CD4-positive, alpha-beta memory T cell (primary cell): ENCODE data around the gene TBC1D21. TPM values are rescaled to one million over a fixed set of nuclear protein-coding genes. Genes with fewer than 3 reads are reported as not detected.

Experiments
- CTCF ChIA-PET: fragments of 350-600 bp; sonication (Branson Sonifier 250); formaldehyde crosslinking; loops from one replicate; lab custom pipeline; 2021; ENCODE audit warnings: inconsistent platforms; ENCODE audit not compliant: partially characterized antibody; lab: Charles Lee
- POLR2A ChIA-PET: fragments of 350-600 bp; sonication (Branson Sonifier 250); formaldehyde crosslinking; loops from one replicate; lab custom pipeline; 2021; ENCODE audit not compliant: partially characterized antibody; lab: Charles Lee
- DNase-seq, 5 donors: peaks; one replicate each; pipeline versions ENCODE4 v3.0.0 to v3.0.0-alpha.2; 2020 to 2022; ENCODE audit warnings: mixed read lengths in 1 of 5
- H3K27ac ChIP-seq: one replicate; pipeline ENCODE4 v1.7.0; 2013; ENCODE audit warnings: low read depth, low read length
- H3K27me3 ChIP-seq: 2 replicates; pipeline ENCODE4 v1.7.0; 2013; ENCODE audit warnings: mild to moderate bottlenecking, low read length, moderate library complexity; ENCODE audit not compliant: insufficient read depth
- H3K36me3 ChIP-seq: 2 replicates; pipeline ENCODE4 v1.7.0; 2013; ENCODE audit warnings: mild to moderate bottlenecking, low read length, moderate library complexity; ENCODE audit not compliant: insufficient read depth
- H3K4me1 ChIP-seq: 2 replicates; pipeline ENCODE4 v1.7.0; 2013; ENCODE audit warnings: mild to moderate bottlenecking, low read length, moderate library complexity; ENCODE audit not compliant: insufficient read depth
- H3K4me3 ChIP-seq, 2 donors: one replicate each; pipeline ENCODE4 v1.7.0; 2013; ENCODE audit warnings: low read length in 2 of 2, mild to moderate bottlenecking in 1 of 2
- H3K9me3 ChIP-seq, 2 donors: one replicate each; pipeline ENCODE4 v1.7.0; 2013; ENCODE audit warnings: low read length in 2 of 2, control low read depth in 1 of 2; ENCODE audit not compliant: control insufficient read depth in 1 of 2
- H3K27ac Mint-ChIP-seq, 7 donors: one replicate each; pipeline ENCODE4 v1.8.0; 2020 to 2021; ENCODE audit warnings: mixed read lengths in 7 of 7, mild to moderate bottlenecking in 6 of 7, inconsistent platforms in 3 of 7, moderate library complexity in 3 of 7
- H3K27me3 Mint-ChIP-seq, 2 donors: one replicate each; pipeline ENCODE4 v1.8.0; 2020 to 2021; ENCODE audit warnings: mixed read lengths in 2 of 2
- H3K36me3 Mint-ChIP-seq, 2 donors: one replicate each; pipeline ENCODE4 v1.8.0; 2020 to 2021; ENCODE audit warnings: mixed read lengths in 2 of 2, inconsistent platforms in 1 of 2, mild to moderate bottlenecking in 1 of 2
- H3K4me1 Mint-ChIP-seq, 4 donors: one replicate each; pipeline ENCODE4 v1.8.0; 2020 to 2021; ENCODE audit warnings: mixed read lengths in 4 of 4, mild to moderate bottlenecking in 1 of 4
- H3K4me3 Mint-ChIP-seq, 8 donors: one replicate each; pipeline ENCODE4 v1.8.0; 2020 to 2021; ENCODE audit warnings: mixed read lengths in 8 of 8, mild to moderate bottlenecking in 7 of 8, moderate library complexity in 6 of 8, inconsistent platforms in 3 of 8
- H3K9me3 Mint-ChIP-seq, 8 donors: one replicate each; pipeline ENCODE4 v1.8.0; 2020 to 2021; ENCODE audit warnings: mixed read lengths in 8 of 8, mild to moderate bottlenecking in 5 of 8, inconsistent platforms in 3 of 8, moderate library complexity in 1 of 8
- intact Hi-C: fragments of 100-400 bp; cut with micrococcal nuclease; formaldehyde crosslinking; loops from one replicate; pipeline ENCODE4 v1.15.1; 2023
- polyA plus RNA-seq, 2 donors: library from polyadenylated mRNA; unstranded; fragments of 300-500 nt; fragmentation: Illumina TruSeq; gene quantifications; one replicate each; pipeline ENCODE4 v1.2.3, GENCODE V29; 2021
- total RNA-seq, 2 experiments: library from RNA; stranded (reverse); gene quantifications; one replicate each; pipeline ENCODE4 v1.2.3, GENCODE V29; 2021

TBC1D21 gene
- total and polyA plus RNA-seq, 4 experiments from 2014 or later = not detected

DNA sequence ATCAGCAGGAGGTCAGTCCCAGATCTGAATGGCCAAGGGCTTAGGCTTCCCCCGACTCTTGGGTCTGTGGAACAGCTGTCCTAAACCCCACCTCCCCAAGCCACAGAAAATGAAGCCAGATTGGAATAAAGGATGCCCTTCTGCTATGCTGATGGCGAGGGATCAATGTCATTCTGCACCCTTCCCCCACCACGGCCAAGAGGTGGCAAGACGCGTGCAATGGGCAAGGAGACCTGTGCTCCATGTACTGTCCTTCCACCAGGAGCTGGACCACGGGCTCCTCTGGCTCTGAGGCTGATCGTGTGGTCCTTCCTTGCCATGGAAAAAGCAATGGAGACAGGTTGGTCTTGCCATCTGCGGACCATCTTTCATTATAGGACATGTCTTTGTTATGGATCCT is 32.6 kb upstream of the TBC1D21 start:
- CTCF ChIA-PET = no interaction called here
- POLR2A ChIA-PET = no interaction called here
- Histone ChIP-seq H3K36me3 (no peaks in the 10 kb centered on the region), H3K4me3 (no peak overlapping the region), H3K27ac (no peak overlapping the region), H3K27me3 (no peaks in the 10 kb centered on the region), H3K4me1 (no peaks in the 10 kb centered on the region), H3K9me3 (no peaks in the 10 kb centered on the region)
- peaks cover 16 to 32% of the 10 kb centered on the region in 2 donors for H3K27me3 Mint-ChIP-seq
- peaks cover 0 to 3% (median 0%) of the 10 kb centered on the region in 8 donors for H3K9me3 Mint-ChIP-seq
- DNase-seq = no peak
- H3K36me3 Mint-ChIP-seq = no peaks in the 10 kb centered on the region
- no peak overlapping the region for H3K4me3 Mint-ChIP-seq
- no peak overlapping the region for H3K27ac Mint-ChIP-seq
- intact Hi-C loops = no loop called here
- H3K4me1 Mint-ChIP-seq = no peaks in the 10 kb centered on the region

DNA sequence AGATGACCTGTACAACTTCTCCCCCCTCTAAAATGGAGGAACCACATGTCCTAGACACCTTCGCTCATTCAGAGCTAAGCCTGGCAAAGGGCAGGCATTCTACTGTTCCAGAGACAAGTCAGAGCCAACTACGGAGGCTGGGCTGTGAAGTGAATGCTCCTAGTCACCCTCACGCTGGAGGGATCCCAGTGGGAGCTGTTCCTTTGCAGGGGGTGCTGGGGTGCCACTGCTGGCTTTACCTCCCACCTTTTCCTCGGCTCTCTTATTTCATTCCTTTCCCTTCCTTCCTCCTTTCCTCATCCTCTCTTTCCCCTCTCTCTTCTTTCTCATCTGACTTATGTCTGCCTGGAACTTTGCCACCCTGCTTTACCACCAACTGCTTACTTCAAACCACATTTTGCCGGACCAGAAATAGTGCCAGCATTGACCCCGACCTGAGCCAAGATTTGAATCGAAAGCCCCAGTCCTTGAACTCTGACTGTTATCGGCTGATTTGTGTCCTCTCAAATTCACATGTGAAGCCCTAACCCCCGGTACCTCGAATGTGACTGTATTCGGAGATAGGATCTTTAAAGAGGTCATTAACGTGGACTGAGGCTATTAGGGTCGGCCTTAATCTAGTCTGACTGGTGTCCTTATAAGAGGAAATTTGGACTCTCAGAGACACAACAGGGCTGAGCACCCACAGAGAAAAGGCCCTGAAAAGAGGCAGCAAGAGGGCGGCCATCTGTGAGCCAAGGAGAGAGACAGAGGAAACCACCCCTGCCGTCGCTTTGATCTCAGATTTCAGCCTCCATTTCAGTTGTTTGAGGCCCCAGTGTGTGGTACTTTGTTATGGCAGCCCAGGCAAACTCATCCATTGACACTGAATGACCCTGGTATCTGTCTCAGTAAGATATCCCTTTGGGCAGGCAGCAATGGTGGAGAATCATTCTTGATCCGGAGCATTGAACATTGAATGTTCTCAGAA is 31.3 kb upstream of the TBC1D21 start:
- intact Hi-C loops = no loop called here
- no peaks in the 10 kb centered on the region for H3K4me1 ChIP-seq
- Mint-ChIP-seq H3K4me3 (no peak overlapping the region), H3K4me1 (no peaks in the 10 kb centered on the region), H3K9me3 (peaks cover 0 to 3% (median 0%) of the 10 kb centered on the region in 8 donors), H3K27me3 (peaks cover 7 to 28% of the 10 kb centered on the region in 2 donors), H3K36me3 (no peaks in the 10 kb centered on the region), H3K27ac (no peak overlapping the region)
- no peak overlapping the region for H3K27ac ChIP-seq
- no peaks in the 10 kb centered on the region for H3K27me3 ChIP-seq
- POLR2A ChIA-PET = no interaction called here
- DNase-seq = no peak
- no peaks in the 10 kb centered on the region for H3K9me3 ChIP-seq
- CTCF ChIA-PET = no interaction called here
- H3K4me3 ChIP-seq = no peak overlapping the region
- no peaks in the 10 kb centered on the region for H3K36me3 ChIP-seq

DNA sequence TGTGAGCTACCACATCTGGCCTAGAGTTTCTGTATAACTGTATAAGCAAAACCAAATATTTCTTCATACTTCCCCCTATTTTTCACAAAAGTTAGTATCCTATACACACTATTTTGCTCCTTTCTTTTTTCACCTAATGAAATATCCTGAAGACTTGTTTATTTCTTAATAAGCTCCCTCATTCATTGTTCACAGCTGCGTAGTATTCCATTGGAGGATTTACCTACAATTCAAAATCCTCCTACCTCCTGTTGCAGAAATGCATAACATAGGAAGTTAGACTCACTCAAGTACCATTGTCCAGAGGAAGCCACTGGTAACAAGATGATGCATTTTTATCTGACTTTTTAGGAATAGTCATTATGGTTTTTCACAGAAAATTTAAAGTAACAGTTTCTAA is 29.6 kb upstream of the TBC1D21 start:
- Mint-ChIP-seq H3K27me3 (peaks cover 8 to 26% of the 10 kb centered on the region in 2 donors), H3K27ac (no peak overlapping the region), H3K4me3 (no peak overlapping the region), H3K9me3 (peaks cover 0 to 3% (median 0%) of the 10 kb centered on the region in 8 donors), H3K4me1 (no peaks in the 10 kb centered on the region), H3K36me3 (no peaks in the 10 kb centered on the region)
- intact Hi-C loops = no loop called here
- DNase-seq = no peak
- Histone ChIP-seq H3K36me3 (no peaks in the 10 kb centered on the region), H3K4me3 (no peak overlapping the region), H3K27ac (no peak overlapping the region), H3K9me3 (no peaks in the 10 kb centered on the region), H3K27me3 (no peaks in the 10 kb centered on the region), H3K4me1 (no peaks in the 10 kb centered on the region)
- ChIA-PET CTCF (no interaction called here), POLR2A (no interaction called here)

DNA sequence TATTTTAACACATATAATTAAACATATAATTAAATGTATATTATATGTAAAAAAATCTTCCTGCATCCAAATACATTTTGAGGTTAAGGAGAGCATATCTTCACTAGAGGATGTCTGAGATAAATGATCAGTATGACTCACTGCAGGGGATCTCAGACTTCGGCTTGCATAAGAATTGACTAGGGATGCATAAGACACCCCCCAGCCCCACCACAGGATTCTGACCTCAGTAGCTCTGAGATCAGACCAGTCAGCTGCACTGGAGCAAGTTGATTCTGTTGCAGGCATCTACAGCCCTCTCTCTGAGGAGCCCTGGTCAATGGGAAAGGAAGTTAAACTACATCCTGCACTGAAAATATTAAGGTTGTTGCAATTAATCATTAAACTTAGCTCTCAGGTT is 29.0 kb upstream of the TBC1D21 start:
- H3K27me3 Mint-ChIP-seq = peaks cover 8 to 25% of the 10 kb centered on the region in 2 donors
- H3K9me3 Mint-ChIP-seq = peaks cover 0 to 3% (median 0%) of the 10 kb centered on the region in 8 donors
- H3K4me1 Mint-ChIP-seq = no peaks in the 10 kb centered on the region
- H3K36me3 Mint-ChIP-seq = no peaks in the 10 kb centered on the region
- Histone ChIP-seq H3K4me3 (no peak overlapping the region), H3K9me3 (no peaks in the 10 kb centered on the region), H3K36me3 (no peaks in the 10 kb centered on the region), H3K27me3 (no peaks in the 10 kb centered on the region), H3K4me1 (no peaks in the 10 kb centered on the region), H3K27ac (no peak overlapping the region)
- H3K27ac Mint-ChIP-seq = no peak overlapping the region
- POLR2A ChIA-PET = no interaction called here
- intact Hi-C loops = no loop called here
- no peak overlapping the region for H3K4me3 Mint-ChIP-seq
- no peak for DNase-seq
- CTCF ChIA-PET = no interaction called here

DNA sequence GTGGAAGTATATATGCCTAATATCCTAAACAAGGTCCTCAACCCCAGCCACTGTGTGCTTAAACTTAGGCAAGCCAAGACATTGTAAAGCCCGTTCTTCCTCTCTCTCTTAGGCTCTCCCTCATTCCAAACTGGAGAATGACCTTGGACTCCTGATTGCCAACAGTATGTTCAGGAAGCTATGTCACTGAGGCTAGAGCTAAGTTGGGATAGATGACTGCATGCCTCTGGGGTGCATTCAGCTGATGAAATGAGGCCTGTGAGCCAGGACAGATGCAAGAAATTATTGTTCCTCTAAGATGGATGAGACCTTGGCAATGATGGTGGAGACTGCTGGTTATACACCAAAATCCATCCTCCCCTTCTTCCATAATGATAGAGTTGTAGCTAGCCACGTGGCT is 27.9 kb upstream of the TBC1D21 start:
- no peaks in the 10 kb centered on the region for H3K27me3 ChIP-seq
- H3K36me3 ChIP-seq = no peaks in the 10 kb centered on the region
- POLR2A ChIA-PET = no interaction called here
- no peaks in the 10 kb centered on the region for H3K9me3 ChIP-seq
- Mint-ChIP-seq H3K36me3 (no peaks in the 10 kb centered on the region), H3K9me3 (peaks cover 0 to 3% (median 0%) of the 10 kb centered on the region in 8 donors), H3K27me3 (peaks cover 4 to 25% of the 10 kb centered on the region in 2 donors), H3K27ac (no peak overlapping the region), H3K4me3 (no peak overlapping the region), H3K4me1 (no peaks in the 10 kb centered on the region)
- no peaks in the 10 kb centered on the region for H3K4me1 ChIP-seq
- intact Hi-C loops = no loop called here
- no peak overlapping the region for H3K4me3 ChIP-seq
- no peak for DNase-seq
- CTCF ChIA-PET = interaction anchor here (1.2 kb wide), 1 partner anchor 29 kb away, joined by 3 read pairs; no protein-coding TSS in a partner anchor
- no peak overlapping the region for H3K27ac ChIP-seq

DNA sequence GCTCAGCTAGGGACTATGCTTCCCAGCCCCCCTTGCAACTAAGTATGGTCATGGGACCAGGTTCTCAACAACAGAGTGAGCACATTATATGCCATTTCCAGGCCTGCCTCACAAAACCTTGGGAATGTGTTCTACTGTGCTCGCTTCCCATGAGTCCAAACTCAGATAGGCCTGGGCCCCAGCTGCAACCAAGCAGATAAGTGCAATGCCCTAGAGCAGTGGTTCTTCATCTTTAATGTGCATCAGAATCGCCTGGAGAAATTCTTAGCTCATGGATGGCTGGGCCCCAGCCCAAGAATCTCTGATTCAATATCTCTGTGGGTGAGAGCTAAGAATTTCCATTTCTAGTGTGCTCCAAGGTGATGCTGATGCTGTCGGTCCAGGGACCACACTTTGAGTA is 27.5 kb upstream of the TBC1D21 start:
- no peaks in the 10 kb centered on the region for H3K36me3 Mint-ChIP-seq
- H3K27ac Mint-ChIP-seq = no peak overlapping the region
- ChIA-PET POLR2A (no interaction called here), CTCF (interaction anchor here (1.2 kb wide), 1 partner anchor 29 kb away, joined by 3 read pairs; no protein-coding TSS in a partner anchor)
- H3K4me1 Mint-ChIP-seq = no peaks in the 10 kb centered on the region
- intact Hi-C loops = no loop called here
- peaks cover 0 to 3% (median under 1%) of the 10 kb centered on the region in 8 donors for H3K9me3 Mint-ChIP-seq
- H3K4me3 Mint-ChIP-seq = no peak overlapping the region
- Histone ChIP-seq H3K27me3 (no peaks in the 10 kb centered on the region), H3K4me3 (no peak overlapping the region), H3K36me3 (no peaks in the 10 kb centered on the region), H3K27ac (no peak overlapping the region), H3K9me3 (no peaks in the 10 kb centered on the region), H3K4me1 (no peaks in the 10 kb centered on the region)
- H3K27me3 Mint-ChIP-seq = peaks cover 4 to 25% of the 10 kb centered on the region in 2 donors
- no peak for DNase-seq

DNA sequence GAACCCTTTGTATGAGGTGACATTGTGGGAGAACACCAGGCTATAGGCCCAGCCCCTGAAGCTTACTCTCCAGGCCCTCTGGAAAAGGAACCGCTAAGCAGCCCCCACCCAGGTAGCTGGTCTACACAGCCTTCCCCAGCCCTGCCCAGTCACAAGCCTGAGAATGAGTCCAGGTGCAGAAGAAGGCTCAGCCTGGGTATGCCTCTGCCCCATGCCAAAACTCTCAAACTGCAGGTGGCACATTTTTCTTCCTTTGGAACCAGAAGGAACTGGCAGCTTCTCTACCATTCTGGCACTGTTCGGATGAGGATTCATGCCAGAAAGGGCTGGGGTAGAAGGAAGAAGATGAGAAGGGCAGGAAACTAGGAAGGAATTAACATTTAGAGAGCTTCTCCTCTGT is 23.7 kb upstream of the TBC1D21 start:
- H3K27me3 ChIP-seq = no peaks in the 10 kb centered on the region
- peaks cover 0 to 14% (median 4%) of the 10 kb centered on the region in 8 donors for H3K9me3 Mint-ChIP-seq
- H3K9me3 ChIP-seq = no peaks in the 10 kb centered on the region
- no peaks in the 10 kb centered on the region for H3K36me3 ChIP-seq
- POLR2A ChIA-PET = no interaction called here
- no peak overlapping the region for H3K27ac ChIP-seq
- intact Hi-C loops = no loop called here
- H3K27ac Mint-ChIP-seq = no peak overlapping the region
- CTCF ChIA-PET = no interaction called here
- no peaks in the 10 kb centered on the region for H3K4me1 Mint-ChIP-seq
- H3K4me3 ChIP-seq = no peak overlapping the region
- no peaks in the 10 kb centered on the region for H3K36me3 Mint-ChIP-seq
- no peak for DNase-seq
- H3K27me3 Mint-ChIP-seq = peaks cover 14 to 34% of the 10 kb centered on the region in 2 donors
- no peak overlapping the region for H3K4me3 Mint-ChIP-seq
- no peaks in the 10 kb centered on the region for H3K4me1 ChIP-seq
